ENCODE measurements around the gene TIMP2. TPM values are rescaled to one million over a fixed set of nuclear protein-coding genes. Genes with fewer than 3 reads are reported as not detected.

The TIMP2 gene
- total RNA-seq, 4 donors from 2014 or later, result 119 to 399 (median 127) TPM

- intact Hi-C loops (cut with DNase I; ENCODE audit: low total_unique reads), result no loop called here
- no peaks in the 10 kb centered on the region for H3K9me3 ChIP-seq
- H3K27me3 ChIP-seq, result no peaks in the 10 kb centered on the region
- peak overlapping the region in 1 of 2 donors; percentile 2 for H3K4me3 ChIP-seq
- H3K27ac ChIP-seq, result peak overlapping the region; percentile 95 to 99
- no peaks in the 10 kb centered on the region for H3K36me3 ChIP-seq
- peak; percentile 56 to 83 for DNase-seq
- TF ChIP-seq, protein P1, sequence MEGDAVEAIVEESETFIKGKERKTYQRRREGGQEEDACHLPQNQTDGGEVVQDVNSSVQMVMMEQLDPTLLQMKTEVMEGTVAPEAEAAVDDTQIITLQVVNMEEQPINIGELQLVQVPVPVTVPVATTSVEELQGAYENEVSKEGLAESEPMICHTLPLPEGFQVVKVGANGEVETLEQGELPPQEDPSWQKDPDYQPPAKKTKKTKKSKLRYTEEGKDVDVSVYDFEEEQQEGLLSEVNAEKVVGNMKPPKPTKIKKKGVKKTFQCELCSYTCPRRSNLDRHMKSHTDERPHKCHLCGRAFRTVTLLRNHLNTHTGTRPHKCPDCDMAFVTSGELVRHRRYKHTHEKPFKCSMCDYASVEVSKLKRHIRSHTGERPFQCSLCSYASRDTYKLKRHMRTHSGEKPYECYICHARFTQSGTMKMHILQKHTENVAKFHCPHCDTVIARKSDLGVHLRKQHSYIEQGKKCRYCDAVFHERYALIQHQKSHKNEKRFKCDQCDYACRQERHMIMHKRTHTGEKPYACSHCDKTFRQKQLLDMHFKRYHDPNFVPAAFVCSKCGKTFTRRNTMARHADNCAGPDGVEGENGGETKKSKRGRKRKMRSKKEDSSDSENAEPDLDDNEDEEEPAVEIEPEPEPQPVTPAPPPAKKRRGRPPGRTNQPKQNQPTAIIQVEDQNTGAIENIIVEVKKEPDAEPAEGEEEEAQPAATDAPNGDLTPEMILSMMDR (IDR thresholded peaks at IDR 0.05), result no peak
- TF ChIP-seq POLR2A (IDR thresholded peaks at IDR 0.05), result peak in 1 of 2 donors; percentile 7
- H3K4me1 ChIP-seq, result peaks cover 17 to 19% of the 10 kb centered on the region in 2 donors
Measured at GRCh38 chr17:78933025-78933958, 8.1 kb upstream of the TIMP2 start.

DNA sequence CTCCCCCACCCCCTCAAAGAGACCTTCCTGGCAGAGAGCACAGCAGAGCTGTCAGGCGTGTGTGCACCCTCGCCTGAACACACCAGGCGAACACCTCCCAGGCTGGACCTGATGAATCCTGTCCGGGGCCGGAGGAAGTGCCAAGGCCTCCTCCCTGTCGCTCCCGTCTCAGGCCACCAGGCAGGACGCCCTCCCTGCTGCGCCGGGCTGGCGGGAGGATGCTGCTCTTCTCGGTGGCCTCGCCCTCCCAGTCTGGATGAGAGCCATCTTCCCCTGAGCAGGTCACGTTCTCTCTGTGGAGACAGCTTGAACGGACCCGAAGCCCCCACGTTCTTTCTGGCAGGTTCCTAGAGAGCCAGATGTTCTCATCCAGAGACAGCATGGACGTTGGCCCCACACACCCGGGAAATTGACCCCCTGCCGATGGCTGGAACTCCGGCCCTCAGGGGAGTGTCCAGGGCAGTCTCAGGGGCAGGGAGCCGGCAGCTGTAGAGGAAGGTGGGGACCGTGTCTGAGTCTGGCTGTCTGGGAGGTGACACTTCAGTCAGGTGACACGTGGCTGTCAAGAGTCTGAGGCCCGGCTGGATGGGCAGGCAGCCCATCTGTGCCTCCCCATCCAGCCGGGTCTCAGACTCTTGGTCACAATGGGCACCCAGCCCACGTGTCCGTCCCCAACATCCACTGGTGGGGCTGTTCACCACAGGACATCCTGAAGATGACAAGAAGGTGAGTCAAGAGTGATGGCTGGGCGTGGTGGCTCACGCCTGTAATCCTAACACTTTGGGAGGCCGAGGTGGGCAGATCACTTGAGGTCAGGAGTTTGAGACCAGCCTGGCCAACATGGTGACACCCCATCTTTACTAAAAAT lies 5.0 kb upstream of the TIMP2 start:
- Histone ChIP-seq H3K4me3 (no peak overlapping the region), H3K4me1 (peaks cover 15 to 17% of the 10 kb centered on the region in 2 donors), H3K9me3 (no peaks in the 10 kb centered on the region), H3K27me3 (no peaks in the 10 kb centered on the region), H3K36me3 (no peaks in the 10 kb centered on the region), H3K27ac (peak overlapping the region in 1 of 2 donors; percentile 6)
- DNase-seq, result no peak
- no peak for TF ChIP-seq POLR2A (IDR thresholded peaks at IDR 0.05)
- TF ChIP-seq, protein P1 (IDR thresholded peaks at IDR 0.05), result no peak
- intact Hi-C loops (cut with DNase I; ENCODE audit: low total_unique reads), result loop anchor here (10.0 kb wide), 1 partner anchor 65 kb away; no protein-coding TSS in a partner anchor

GRCh38 chr17:78925662-78926555 lies 722 bp upstream of the TIMP2 start:
- Histone ChIP-seq H3K4me3 (peak overlapping the region; percentile 63), H3K9me3 (no peaks in the 10 kb centered on the region), H3K36me3 (no peaks in the 10 kb centered on the region), H3K27ac (peak overlapping the region; percentile 98 to 99), H3K4me1 (peaks cover 0 to 13% of the 10 kb centered on the region in 2 donors), H3K27me3 (no peaks in the 10 kb centered on the region)
- DNase-seq, result peak; percentile 87 to 95
- TF ChIP-seq POLR2A (IDR thresholded peaks at IDR 0.05), result peak; percentile 48 to 53
- TF ChIP-seq, protein P1 (IDR thresholded peaks at IDR 0.05), result no peak
- intact Hi-C loops (cut with DNase I; ENCODE audit: low total_unique reads), result loop anchor here (10.0 kb wide), 1 partner anchor 61 kb away; no protein-coding TSS in a partner anchor

DNA sequence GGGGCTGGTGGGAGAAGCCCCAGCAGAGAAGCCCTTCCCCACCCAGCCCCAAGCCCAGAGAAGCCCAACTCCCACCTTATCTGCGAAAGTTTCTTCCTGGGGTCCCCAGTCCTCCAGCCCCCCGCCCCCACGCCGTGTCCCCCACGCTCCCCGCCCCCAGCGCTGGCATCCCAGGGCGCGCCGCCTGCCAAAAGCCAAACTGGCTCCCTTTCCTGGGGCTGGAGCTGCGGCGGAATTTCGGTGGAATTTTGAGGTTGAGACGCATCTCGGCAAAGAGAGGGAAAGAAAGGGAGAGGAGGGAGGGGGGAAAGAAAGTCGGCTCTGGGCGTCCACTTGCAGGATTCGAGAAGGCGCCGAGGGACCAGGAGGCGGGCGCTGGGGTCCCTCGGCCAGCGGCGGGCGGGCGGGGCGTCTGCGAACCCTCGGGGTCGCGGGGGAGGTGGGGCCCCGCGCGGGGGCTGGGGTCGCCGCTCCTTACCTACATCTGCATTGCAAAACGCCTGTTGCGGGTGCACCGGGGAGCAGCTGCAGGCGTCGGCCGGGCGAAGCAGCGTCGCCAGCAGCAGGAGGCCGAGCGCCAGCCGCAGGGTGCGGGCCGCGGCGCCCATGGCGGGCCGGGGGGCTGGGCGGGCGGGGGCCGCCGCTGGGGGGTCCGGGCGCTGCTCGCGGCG lies 571 bp downstream of the TIMP2 start:
- intact Hi-C loops (cut with DNase I; ENCODE audit: low total_unique reads), result loop anchor here (10.0 kb wide), 1 partner anchor 60 kb away; no protein-coding TSS in a partner anchor
- H3K36me3 ChIP-seq, result no peaks in the 10 kb centered on the region
- H3K9me3 ChIP-seq, result no peaks in the 10 kb centered on the region
- peaks cover 0 to 21% of the 10 kb centered on the region in 2 donors for H3K4me1 ChIP-seq
- no peaks in the 10 kb centered on the region for H3K27me3 ChIP-seq
- peak overlapping the region; percentile 98 to 99 for H3K27ac ChIP-seq
- peak in 1 of 2 donors; percentile 53 for DNase-seq
- H3K4me3 ChIP-seq, result peak overlapping the region; percentile 63
- no peak for TF ChIP-seq POLR2A (IDR thresholded peaks at IDR 0.05)
- TF ChIP-seq, protein P1 (IDR thresholded peaks at IDR 0.05), result no peak

Measured in uterus (tissue), 4 donors.